ENCODE results near the gene OBSCN. TPM values are rescaled to one million over a fixed set of nuclear protein-coding genes. Genes with fewer than 3 reads are reported as not detected.
"Not testable (repeated sequence)": the region's sequence is repeated elsewhere in the genome, so short reads cannot be mapped to it uniquely, and the experiment has no call there.

OBSCN gene
- total and polyA plus RNA-seq, 7 donors, result 0.92 to 21.0 (median 13.1) TPM

DNA sequence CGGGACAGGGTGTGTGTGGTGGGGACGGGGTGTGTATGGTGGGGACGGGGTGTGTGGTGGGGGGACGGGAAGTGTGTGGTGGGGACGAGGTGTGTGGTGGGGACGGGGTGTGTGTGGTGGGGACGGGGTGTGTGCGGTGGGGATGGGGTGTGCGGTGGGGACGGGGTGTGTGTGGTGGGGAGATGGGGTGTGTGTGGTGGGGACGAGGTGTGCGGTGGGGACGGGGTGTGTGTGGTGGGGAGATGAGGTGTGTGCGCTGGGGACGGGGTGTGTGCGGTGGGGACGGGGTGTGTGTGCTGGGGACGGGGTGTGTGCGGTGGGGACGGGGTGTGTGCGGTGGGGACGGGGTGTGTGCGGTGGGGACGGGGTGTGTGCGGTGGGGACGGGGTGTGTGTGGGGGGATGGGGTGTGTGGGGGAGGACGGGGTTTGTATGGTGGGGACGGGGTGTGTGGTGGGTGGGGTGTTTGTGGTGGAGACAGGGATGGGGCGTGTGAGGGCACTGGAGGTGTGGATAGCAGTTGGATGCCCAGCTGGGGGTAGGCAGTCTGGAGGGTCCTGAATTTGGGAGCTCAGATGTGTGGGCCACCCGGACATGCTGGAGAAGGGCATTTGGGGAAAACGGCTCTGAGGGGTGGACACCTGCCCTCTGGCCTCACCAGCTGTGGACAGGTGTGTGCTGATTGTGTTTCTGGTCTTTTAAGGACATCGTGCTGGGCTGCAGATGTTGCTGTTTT lies 25.4 kb upstream of the OBSCN start:
- 89% methylated on average over 32 of the region's 32 CpGs for WGBS, 2 donors
- H3K9me3 ChIP-seq, result no peaks in the 10 kb centered on the region
- H3K27ac ChIP-seq, result no peak overlapping the region
- intact Hi-C loops (cut with DNase I), result no loop called here
- H3K36me3 ChIP-seq, result no peaks in the 10 kb centered on the region
- H3K4me1 ChIP-seq, result peaks cover 0 to 11% (median 6%) of the 10 kb centered on the region in 4 donors
- no peak overlapping the region for H3K4me3 ChIP-seq
- TF ChIP-seq, protein P1, sequence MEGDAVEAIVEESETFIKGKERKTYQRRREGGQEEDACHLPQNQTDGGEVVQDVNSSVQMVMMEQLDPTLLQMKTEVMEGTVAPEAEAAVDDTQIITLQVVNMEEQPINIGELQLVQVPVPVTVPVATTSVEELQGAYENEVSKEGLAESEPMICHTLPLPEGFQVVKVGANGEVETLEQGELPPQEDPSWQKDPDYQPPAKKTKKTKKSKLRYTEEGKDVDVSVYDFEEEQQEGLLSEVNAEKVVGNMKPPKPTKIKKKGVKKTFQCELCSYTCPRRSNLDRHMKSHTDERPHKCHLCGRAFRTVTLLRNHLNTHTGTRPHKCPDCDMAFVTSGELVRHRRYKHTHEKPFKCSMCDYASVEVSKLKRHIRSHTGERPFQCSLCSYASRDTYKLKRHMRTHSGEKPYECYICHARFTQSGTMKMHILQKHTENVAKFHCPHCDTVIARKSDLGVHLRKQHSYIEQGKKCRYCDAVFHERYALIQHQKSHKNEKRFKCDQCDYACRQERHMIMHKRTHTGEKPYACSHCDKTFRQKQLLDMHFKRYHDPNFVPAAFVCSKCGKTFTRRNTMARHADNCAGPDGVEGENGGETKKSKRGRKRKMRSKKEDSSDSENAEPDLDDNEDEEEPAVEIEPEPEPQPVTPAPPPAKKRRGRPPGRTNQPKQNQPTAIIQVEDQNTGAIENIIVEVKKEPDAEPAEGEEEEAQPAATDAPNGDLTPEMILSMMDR (IDR thresholded peaks at IDR 0.05), result no peak
- TF ChIP-seq POLR2AphosphoS5 (IDR thresholded peaks at IDR 0.05) (no peak), EP300 (IDR thresholded peaks at IDR 0.05) (no peak), POLR2A (IDR thresholded peaks at IDR 0.05) (no peak)
- H3K27me3 ChIP-seq, result no peaks in the 10 kb centered on the region
- no peak for DNase-seq

DNA sequence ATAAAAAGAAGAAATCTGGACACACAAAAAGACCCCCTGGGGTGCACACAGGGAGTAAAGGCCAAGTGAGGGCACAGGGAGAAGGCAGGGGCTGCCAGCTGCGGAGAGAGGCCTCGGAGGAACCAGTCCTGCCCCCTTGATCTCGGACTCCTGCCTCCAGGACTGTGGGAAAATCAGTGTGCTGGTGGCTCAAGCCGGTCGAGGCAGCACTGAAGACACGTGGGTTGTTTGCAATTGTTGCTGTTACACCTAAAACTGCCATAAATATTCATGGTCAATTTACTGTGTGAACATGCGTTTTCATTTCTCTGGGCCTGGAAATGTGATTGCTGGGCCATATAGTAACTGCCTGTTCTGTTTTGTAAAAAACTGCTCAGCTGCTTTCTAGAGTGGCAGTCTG lies 23.7 kb upstream of the OBSCN start:
- H3K27me3 ChIP-seq, result no peaks in the 10 kb centered on the region
- H3K27ac ChIP-seq, result no peak overlapping the region
- H3K36me3 ChIP-seq, result no peaks in the 10 kb centered on the region
- no peak for DNase-seq
- H3K4me1 ChIP-seq, result no peaks in the 10 kb centered on the region
- intact Hi-C loops (cut with DNase I), result no loop called here
- H3K4me3 ChIP-seq, result no peak overlapping the region
- TF ChIP-seq POLR2AphosphoS5 (IDR thresholded peaks at IDR 0.05) (no peak), POLR2A (IDR thresholded peaks at IDR 0.05) (no peak), EP300 (IDR thresholded peaks at IDR 0.05) (no peak)
- TF ChIP-seq, protein P1 (IDR thresholded peaks at IDR 0.05), result no peak
- peaks cover 0 to 3% (median 0%) of the 10 kb centered on the region in 4 donors for H3K9me3 ChIP-seq
- 73 to 80% methylated on average over 7 of the region's 7 CpGs for WGBS, 2 donors

DNA sequence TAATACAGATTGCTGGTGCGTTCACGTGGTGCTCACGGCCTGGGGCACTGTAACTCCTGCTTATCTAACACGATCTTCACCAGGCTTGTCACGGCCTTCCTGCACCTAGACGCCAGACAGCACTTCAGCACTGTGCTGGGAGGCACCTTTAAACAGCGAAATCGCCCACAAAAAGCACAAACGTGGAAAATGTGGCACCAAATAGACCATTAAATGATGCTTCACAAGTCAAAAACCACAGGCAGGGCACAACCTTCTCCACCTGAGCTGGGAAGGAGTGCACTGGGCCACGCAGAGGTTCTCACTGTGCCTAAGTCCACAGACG lies 22.2 kb upstream of the OBSCN start:
- Histone ChIP-seq H3K9me3 (peaks cover 0 to 3% (median 0%) of the 10 kb centered on the region in 4 donors), H3K4me3 (no peak overlapping the region), H3K36me3 (no peaks in the 10 kb centered on the region), H3K4me1 (no peaks in the 10 kb centered on the region), H3K27me3 (no peaks in the 10 kb centered on the region), H3K27ac (no peak overlapping the region)
- TF ChIP-seq, protein P1 (IDR thresholded peaks at IDR 0.05), result no peak
- no peak for TF ChIP-seq POLR2A (IDR thresholded peaks at IDR 0.05)
- no peak for TF ChIP-seq POLR2AphosphoS5 (IDR thresholded peaks at IDR 0.05)
- no peak for TF ChIP-seq EP300 (IDR thresholded peaks at IDR 0.05)
- whole genome bisulfite sequencing, 2 donors, result 78 to 82% methylated on average over 11 of the region's 11 CpGs
- DNase-seq, result no peak
- intact Hi-C loops (cut with DNase I), result no loop called here

DNA sequence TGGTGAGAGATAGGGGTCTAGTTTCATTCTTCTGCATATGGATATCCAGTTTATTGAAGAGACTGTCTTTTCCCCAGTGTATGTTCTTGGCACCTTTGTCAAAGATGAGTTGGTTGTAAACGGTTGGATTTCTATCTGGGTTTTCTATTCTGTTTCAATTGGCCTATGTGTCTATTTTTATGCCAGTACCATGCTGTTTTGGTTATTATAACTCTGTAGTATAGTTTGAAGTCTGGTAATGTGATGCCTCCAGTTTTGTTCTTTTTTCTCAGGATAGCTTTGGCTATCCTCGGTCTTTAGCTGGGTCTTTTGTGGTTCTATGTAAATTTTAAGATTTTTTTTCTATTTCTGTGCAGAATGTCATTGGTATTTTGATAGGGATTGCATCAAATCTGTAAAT lies 19.6 kb upstream of the OBSCN start:
- H3K4me1 ChIP-seq; H3K9me3 ChIP-seq; DNase-seq; intact Hi-C loops (cut with DNase I); H3K27ac ChIP-seq; H3K36me3 ChIP-seq; H3K4me3 ChIP-seq; H3K27me3 ChIP-seq: not testable (repeated sequence)
- WGBS, 2 donors, result 82 to 85% methylated on average over 2 of the region's 2 CpGs

DNA sequence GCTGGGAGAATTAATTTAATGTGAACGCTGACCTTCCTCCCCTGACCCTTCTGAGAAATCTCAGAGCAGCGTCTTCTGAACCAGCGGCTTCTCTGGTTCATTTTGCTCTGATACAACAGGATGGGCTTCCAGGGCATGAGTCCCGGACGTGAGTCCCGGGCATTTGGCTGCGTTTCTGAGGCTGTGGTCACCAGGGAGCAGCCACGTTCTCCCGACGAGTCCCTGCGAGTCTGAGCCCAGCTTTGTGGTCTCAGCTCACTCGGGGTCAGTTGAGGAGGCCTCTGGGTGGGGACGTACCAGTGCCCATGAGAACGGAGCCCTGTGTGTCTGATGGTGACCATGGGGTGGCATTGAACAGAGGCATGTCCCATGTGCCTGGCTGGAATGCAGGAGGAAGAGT lies 17.7 kb upstream of the OBSCN start:
- peak; percentile 36 for DNase-seq
- WGBS, 2 donors, result 93 to 94% methylated on average over 14 of the region's 14 CpGs
- intact Hi-C loops (cut with DNase I), result no loop called here
- peaks cover 0 to 3% (median 0%) of the 10 kb centered on the region in 4 donors for H3K9me3 ChIP-seq
- no peaks in the 10 kb centered on the region for H3K4me1 ChIP-seq
- no peak for TF ChIP-seq POLR2A (IDR thresholded peaks at IDR 0.05)
- TF ChIP-seq POLR2AphosphoS5 (IDR thresholded peaks at IDR 0.05), result no peak
- TF ChIP-seq, protein P1 (IDR thresholded peaks at IDR 0.05), result no peak
- no peak for TF ChIP-seq EP300 (IDR thresholded peaks at IDR 0.05)
- no peak overlapping the region for H3K27ac ChIP-seq
- H3K4me3 ChIP-seq, result no peak overlapping the region
- H3K36me3 ChIP-seq, result no peaks in the 10 kb centered on the region
- H3K27me3 ChIP-seq, result no peaks in the 10 kb centered on the region

All from sigmoid colon (tissue), 7 donors.